Inflammatory macrophage treated with lipopolysaccharide for 4 hours (primary cell): ENCODE results near the gene DYTN.
A peak's percentile ranks its signal among the peaks of the same experiment; 100 is the strongest.

Experiments
- DNase-seq: peaks from one replicate; pipeline ENCODE4 v3.0.0-alpha.2; 2020

The DYTN gene

DNA sequence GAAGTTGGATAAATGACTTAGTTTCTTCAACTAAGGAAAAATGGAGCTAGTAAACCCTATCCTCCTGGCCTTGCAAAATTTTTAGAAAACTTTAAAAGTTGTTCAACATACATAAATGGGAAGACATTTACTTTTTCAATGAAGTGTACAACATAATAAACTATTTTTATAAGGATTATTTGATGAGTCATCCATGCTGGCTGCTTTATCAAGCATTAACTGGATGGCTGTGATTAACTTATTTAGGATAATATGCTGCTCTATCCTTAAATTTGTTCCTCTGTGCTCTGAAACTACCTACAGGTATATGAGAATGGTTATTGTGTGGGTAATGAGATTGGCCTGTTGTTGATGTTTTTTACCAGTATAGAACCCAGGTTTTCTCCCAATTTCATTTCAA, 21.3 kb downstream of the DYTN start:
- DNase-seq: no peak

DNA sequence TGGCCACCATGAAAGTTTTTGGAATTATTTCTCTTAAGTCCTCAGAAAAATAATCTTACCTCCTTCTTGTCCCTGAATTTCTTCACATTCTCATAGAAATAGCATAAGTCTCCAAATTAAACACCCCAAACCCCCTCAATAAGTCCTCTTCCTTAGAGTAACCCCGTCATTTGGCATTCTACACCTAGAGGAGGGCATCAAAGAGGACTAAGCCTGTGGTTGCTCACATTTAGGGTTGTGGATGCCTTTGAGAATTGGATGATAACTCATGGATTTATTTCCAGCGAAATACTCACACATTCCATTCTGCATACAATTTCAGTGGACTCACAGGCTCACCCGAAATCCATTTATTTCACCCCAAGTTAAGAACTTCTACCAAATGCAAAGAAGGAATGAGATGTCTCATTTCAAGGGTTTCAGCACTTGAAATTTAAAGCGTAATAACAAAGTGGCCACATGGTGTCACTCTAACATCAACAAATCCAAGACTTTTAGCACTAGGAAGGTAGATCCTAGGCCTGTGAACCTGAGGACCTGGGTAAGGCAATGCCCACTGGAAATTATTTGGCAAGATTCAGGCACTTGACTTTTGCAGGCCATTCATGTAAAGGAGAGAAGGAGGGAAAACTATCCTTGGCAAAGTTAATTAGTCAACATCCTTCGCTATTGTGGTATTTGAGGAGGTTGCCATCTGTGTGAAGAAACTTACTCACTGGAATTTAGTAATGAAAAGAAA, 24.6 kb downstream of the DYTN start:
- peak; percentile 61 for DNase-seq

GRCh38 chr2:206692971-206693370, 25.2 kb downstream of the DYTN start:
- no peak for DNase-seq

DNA sequence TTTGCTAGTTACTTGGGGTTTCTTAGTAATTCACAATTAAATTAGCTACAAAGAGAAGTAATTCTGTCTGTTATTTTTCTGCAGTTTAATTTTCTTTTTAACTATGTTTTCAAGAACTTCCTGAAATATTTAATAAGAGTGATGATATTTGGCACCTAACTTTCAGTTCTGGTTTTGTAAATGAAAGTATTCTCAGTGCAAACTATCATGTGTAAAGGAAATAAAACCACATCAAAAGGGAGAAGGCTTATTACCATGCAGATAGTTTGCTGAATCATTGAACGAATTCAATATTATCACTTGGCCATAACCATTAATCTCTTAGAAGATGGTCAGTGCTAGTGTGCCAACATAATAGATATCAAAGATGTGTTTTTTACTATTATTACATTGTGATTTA, 29.2 kb downstream of the DYTN start:
- DNase-seq: no peak

GRCh38 chr2:206688453-206688852, 29.7 kb downstream of the DYTN start:
- no peak for DNase-seq

- no peak for DNase-seq
Observed at GRCh38 chr2:206683546-206683945, 34.6 kb downstream of the DYTN start.

- no peak for DNase-seq
Observed at GRCh38 chr2:206670531-206671319, 47.5 kb downstream of the DYTN start.

GRCh38 chr2:206665251-206665650, 52.9 kb downstream of the DYTN start:
- DNase-seq: no peak

DNA sequence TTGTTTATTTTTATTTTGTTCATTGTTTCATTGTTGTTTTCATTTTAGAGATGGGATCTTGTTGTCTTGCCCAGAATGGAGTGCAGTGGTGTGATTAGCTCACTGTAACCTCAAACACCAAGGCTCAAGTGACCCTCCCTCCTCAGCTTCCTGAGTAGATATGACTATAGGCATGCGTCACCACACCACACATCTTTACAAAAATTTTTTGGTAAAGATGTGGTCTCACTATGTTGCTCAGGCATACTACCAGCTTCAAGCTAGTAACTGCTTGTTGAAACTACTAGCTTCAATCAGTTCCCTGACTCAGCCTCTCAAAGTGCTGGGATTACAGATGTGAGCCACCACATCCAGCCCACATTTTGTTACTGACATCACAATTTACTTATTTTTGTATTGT, 61.1 kb downstream of the DYTN start:
- DNase-seq: no peak

DNA sequence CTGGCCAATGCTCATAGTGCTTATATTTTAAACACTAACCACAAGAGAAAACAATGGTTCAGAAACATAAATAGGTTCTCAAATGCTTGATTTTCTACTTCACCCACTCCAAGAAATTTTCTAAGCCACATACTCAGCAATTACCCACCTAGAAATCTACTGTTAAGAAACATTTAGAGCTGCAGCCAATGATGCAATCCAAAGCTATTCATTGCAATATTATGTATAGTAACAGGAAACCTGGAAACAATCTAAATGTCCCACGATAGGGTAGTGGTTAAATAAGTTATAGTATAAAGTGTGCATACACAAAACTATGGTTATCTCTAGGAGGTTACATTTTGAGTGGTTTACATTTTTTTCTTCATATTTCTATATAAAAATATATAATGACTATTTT, 70.2 kb downstream of the DYTN start:
- no peak for DNase-seq

DNA sequence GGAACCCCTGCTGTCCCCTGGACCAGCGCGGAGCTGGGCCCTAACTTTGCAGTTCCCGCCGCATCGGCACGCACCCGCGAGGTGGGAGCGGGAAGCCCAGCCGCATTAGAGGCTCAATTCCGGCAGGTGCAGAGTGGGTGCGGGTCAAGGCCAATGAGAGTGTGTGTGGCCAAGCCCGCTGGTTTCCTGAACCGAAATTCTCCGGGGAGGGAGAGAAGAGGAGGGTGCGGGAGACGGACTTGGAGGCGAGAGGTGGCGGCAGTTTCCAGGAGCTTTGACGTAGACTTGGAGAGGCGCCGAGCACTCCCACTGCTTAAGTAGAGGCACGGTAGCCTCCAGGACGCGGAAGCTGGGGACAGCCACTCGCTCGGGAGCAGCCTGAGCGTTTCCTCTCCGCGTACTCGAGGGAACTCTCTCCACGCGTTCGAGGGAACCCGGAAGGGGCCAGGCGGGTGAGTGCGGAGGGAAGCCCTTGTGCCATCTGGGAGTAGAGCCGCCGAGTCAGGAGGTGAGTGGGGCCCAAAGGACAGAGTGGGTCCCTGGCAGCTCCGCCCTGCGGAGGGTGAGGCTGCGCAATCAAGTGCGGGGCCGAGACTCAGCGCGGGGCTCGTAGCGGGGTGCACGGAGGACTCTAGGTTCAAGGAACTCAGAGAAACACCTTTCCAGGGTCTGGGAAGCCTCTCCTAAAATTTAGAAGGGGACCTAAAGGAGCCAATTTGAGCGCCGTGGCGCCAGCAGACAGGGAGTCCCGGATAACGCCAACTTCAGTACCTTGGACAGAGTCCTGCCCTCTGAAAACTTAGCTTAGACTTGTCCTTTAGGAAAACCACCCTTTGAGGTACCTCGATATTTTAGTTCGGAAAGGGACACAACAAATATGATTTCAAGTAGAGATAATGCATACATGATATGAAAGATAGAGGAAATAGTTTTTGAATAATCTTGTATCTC, 75.8 kb downstream of the DYTN start, which contains the start of gene FAM237A:
TSS of gene FAM237A (plus strand) at position 413 of the 951 bp plus-strand sequence. CDS start 1,750 bp downstream, outside the sequence.
- DNase-seq: peak; percentile 13

- DNase-seq: no peak
Observed at GRCh38 chr2:206641226-206641625, 77.0 kb downstream of the DYTN start.

DNA sequence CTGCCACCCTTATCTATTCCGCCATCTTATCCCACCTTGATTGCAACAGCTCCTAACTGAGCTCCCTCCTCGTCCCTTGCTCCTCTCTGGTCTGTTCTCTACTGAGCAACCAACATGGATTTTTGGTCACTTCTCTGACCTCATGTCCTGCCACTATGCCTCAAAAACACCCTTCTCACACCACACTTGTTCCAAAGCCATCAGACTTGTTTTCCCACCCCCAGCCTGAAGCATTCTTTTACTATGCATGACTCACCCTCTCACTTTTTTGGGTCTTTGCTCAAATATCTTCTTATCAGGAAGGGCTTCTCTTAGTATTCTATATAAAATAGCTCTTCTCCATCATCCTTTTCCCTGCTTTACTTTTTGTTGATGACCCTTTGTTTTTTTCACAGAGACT, 78.6 kb downstream of the DYTN start:
- DNase-seq: no peak

GRCh38 chr2:206635015-206635414, 83.2 kb downstream of the DYTN start:
- no peak for DNase-seq

- DNase-seq: no peak
Observed at GRCh38 chr2:206631340-206631739, 86.9 kb downstream of the DYTN start.

DNA sequence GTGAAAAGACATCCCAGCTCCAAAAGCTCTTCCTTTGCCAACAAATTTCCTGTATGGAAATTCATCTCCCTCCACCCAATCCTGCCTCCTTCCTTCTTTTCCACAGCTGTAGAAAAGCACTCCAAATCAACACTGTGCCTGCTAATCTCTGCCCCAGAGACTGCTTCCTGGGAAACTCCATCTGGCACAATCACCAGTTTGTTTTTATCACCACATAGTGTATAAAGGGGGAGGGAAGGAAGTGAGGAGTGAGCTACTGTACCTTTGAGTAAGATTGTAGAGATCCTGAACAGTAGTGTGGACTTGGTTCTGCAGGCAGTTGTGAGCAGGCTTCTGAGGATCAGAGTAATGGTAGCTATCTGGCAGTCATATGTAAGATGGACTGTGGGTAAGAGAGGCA, 90.6 kb downstream of the DYTN start:
- no peak for DNase-seq

GRCh38 chr2:206626108-206626507, 92.1 kb downstream of the DYTN start:
- no peak for DNase-seq

- no peak for DNase-seq
Observed at GRCh38 chr2:206619011-206619410, 99.2 kb downstream of the DYTN start.

GRCh38 chr2:206616151-206616550, 102.0 kb downstream of the DYTN start:
- DNase-seq: no peak

- DNase-seq: no peak
Observed at GRCh38 chr2:206615417-206616089, 102.6 kb downstream of the DYTN start.

DNA sequence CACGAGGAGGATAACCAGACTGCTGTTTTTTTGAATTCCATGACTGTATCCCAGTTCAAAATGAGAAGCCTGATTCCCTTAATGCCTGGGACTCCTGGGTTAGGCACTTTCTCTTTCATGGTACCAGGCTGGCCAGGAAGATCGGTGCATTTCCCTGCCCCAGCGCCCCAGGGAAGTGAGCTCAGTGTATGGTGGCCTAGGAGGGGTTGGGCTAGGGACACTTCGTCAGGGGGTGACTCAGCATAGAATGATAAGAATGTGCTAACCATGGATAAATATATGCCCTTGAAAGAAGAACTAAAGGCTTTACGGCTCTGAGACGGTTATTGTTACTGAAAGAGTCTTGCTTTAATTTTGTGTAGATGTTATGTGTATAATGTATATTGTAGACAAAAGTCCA, 103.4 kb downstream of the DYTN start:
- no peak for DNase-seq

- DNase-seq: no peak
Observed at GRCh38 chr2:206611736-206612135, 106.5 kb downstream of the DYTN start.

GRCh38 chr2:206611191-206611590, 107.0 kb downstream of the DYTN start:
- no peak for DNase-seq
